ENCODE data around the gene AMY2A. TPM values are rescaled to one million over a fixed set of nuclear protein-coding genes. Genes with fewer than 3 reads are reported as not detected.
"Not testable (repeated sequence)": the region's sequence is repeated elsewhere in the genome, so short reads cannot be mapped to it uniquely, and the experiment has no call there.

The AMY2A gene
- 0.60 TPM for total RNA-seq

GRCh38 chr1:103616994-103617477 is at the start of gene AMY2A:
Gene AMY2A (plus strand): TSS chr1:103617427. CDS start chr1:103617441, 14 bp downstream.
- not testable (repeated sequence) for DNase-seq (ENCODE audit: low spot score); ATAC-seq

- DNase-seq (ENCODE audit: low spot score) (no peak), ATAC-seq (no peak)
Observed at GRCh38 chr1:103569493-103569892, 47.7 kb upstream of the AMY2A start.

GRCh38 chr1:103571289-103571688 is 45.9 kb upstream of the AMY2A start, which contains the start of gene AMY2B:
Gene AMY2B (plus strand): TSS chr1:103571589. CDS start chr1:103571603, 14 bp downstream.
- ATAC-seq; DNase-seq (ENCODE audit: low spot score): not testable (repeated sequence)

GRCh38 chr1:103576065-103576464 is 41.2 kb upstream of the AMY2A start:
- no peak for DNase-seq (ENCODE audit: low spot score)
- no peak for ATAC-seq

- not testable (repeated sequence) for DNase-seq (ENCODE audit: low spot score); ATAC-seq
Observed at GRCh38 chr1:103576784-103577183, 40.4 kb upstream of the AMY2A start.

GRCh38 chr1:103582464-103582863 is 34.8 kb upstream of the AMY2A start:
- ATAC-seq (no peak), DNase-seq (ENCODE audit: low spot score) (no peak)

- DNase-seq (ENCODE audit: low spot score), result no peak
- ATAC-seq, result no peak
Observed at GRCh38 chr1:103583887-103584286, 33.3 kb upstream of the AMY2A start.

GRCh38 chr1:103584537-103584936 is 32.7 kb upstream of the AMY2A start:
- ATAC-seq, result no peak
- no peak for DNase-seq (ENCODE audit: low spot score)

GRCh38 chr1:103602740-103603139 is 14.5 kb upstream of the AMY2A start:
- not testable (repeated sequence) for ATAC-seq; DNase-seq (ENCODE audit: low spot score)

- no peak for DNase-seq (ENCODE audit: low spot score)
- ATAC-seq, result no peak
Observed at GRCh38 chr1:103616362-103616761, 865 bp upstream of the AMY2A start.

- ATAC-seq; DNase-seq (ENCODE audit: low spot score): not testable (repeated sequence)
Observed at GRCh38 chr1:103627436-103627835, 10.2 kb downstream of the AMY2A start.

- not testable (repeated sequence) for ATAC-seq
Observed at GRCh38 chr1:103641194-103641593, 24.0 kb downstream of the AMY2A start.

GRCh38 chr1:103643908-103644307 is 26.7 kb downstream of the AMY2A start:
- ATAC-seq; DNase-seq (ENCODE audit: low spot score): not testable (repeated sequence)

More at GRCh38 chr1:103641194-103641593, 24.0 kb downstream of the AMY2A start:
- DNase-seq (ENCODE audit: low spot score), result not testable (repeated sequence)

GRCh38 chr1:103650305-103650704 is 33.1 kb downstream of the AMY2A start:
- DNase-seq (ENCODE audit: low spot score); ATAC-seq: not testable (repeated sequence)

- not testable (repeated sequence) for ATAC-seq; DNase-seq (ENCODE audit: low spot score)
Observed at GRCh38 chr1:103650889-103651288, 33.7 kb downstream of the AMY2A start.

- not testable (repeated sequence) for ATAC-seq; DNase-seq (ENCODE audit: low spot score)
Observed at GRCh38 chr1:103654133-103654532, 36.9 kb downstream of the AMY2A start.

GRCh38 chr1:103655460-103655859 is 38.2 kb downstream of the AMY2A start, which contains the start of gene AMY1A:
Gene AMY1A (plus strand): TSS chr1:103655760. CDS start chr1:103656331, 571 bp downstream.
- ATAC-seq; DNase-seq (ENCODE audit: low spot score): not testable (repeated sequence)

Other genes with a start within 250 kb of the AMY2A start
- 12.7 TPM for gene RNPC3, start 91.7 kb upstream of the AMY2A start, total RNA-seq
- 18.0 TPM for gene AMY2B, start 45.8 kb upstream of the AMY2A start, total RNA-seq
- not detected for gene AMY1A, start 38.3 kb downstream of the AMY2A start, total RNA-seq
- gene AMY1B, start 78.8 kb downstream of the AMY2A start, total RNA-seq, result not detected
- not detected for gene AMY1C, start 132.5 kb downstream of the AMY2A start, total RNA-seq

All from left lobe of liver (tissue), 2 donors.